Ureter (tissue), 1 donor: Measurements from ENCODE around the gene ERVH48-1. TPM values are rescaled to one million over a fixed set of nuclear protein-coding genes. Genes with fewer than 3 reads are reported as not detected.
A peak's percentile ranks its signal among the peaks of the same experiment; 100 is the strongest.
"Not testable (repeated sequence)": the region's sequence is repeated elsewhere in the genome, so short reads cannot be mapped to it uniquely, and the experiment has no call there.

ENCODE experiments used
- DNase-seq: peaks from one replicate; pipeline ENCODE4 v3.0.0-alpha.2; 2020; ENCODE audit warnings: low spot score
- total RNA-seq: library from RNA; stranded (reverse); gene quantifications from one replicate; pipeline ENCODE4 v1.2.4, GENCODE V29; 2023
- donor health status: DM: yes; HTN: yes; CAD: no.

ERVH48-1 gene
- total RNA-seq, 1 donor from 2014 or later, result not detected

DNA sequence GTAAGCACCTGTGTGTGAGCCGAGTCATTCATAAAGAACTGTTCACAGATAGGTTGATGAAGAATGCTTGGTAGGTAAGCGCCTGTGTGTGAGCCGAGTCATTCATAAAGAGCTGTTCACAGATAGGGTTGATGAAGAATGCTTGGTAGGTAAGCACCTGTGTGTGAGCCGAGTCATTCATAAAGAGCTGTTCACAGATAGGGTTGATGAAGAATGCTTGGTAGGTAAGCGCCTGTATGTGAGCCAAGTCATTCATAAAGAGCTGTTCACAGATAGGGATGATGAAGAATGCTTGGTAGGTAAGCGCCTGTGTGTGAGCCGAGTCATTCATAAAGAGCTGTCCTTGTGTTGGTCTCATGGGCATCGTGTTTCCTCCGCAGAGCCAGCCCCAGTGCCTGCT, 16.9 kb downstream of the ERVH48-1 start:
- DNase-seq, result not testable (repeated sequence)

DNA sequence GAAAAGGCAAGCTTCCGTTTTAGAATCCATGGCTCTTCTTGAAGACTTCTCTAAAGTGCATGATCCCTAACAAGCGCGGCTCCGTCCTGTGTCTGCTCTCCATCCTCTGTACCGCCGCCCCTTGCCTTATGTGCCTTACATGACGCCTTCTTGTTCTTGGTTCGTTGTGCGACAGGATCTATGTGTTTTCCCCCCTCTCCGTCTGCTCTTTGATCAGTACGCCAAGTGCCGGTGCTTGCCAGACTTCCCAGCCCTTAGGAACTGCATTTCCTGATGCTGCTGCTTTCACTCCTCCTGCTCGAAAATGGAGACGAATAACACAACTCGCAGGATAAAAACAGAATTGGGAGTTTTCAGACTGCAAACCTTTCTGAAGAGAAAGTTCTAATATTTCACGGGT, 19.2 kb downstream of the ERVH48-1 start:
- no peak for DNase-seq

DNA sequence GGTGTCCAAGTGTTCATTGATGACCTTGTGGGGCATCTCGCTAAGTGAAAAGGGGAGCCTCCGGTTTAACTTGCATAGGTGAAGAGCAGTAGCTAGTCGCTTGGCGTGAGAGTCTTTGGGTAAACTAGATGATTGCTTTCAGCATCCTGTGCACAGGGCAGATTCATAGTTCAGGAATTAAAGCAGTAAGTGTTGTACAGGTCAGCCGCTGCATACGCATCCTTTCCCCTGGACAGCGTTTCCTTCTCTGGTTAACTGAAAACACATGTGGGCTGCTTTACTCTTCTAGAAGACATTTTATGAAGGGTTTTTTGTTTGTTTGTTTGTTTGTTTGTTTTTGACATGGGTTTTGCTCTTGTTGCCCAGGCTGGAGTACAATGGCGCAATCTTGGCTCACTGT, 20.2 kb downstream of the ERVH48-1 start:
- DNase-seq, result no peak

DNA sequence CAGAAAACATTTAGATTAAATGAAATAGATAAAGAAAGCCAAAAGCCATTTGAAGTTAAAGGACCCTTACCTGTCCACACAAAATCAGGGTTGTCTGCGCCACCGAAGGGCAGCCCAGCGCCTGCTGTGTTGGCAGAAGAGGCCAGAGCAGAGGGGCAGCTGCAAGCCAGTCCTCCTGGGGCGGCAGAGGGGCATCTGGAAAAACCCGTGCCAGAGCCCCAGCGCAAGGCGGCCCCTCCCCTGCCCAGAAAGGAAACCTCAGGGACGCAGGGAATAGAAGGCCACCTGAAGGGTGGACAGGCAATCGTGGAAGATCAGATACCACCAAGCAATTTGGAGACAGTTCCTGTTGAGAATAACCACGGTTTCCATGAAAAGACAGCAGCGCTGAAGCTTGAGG, 21.6 kb downstream of the ERVH48-1 start:
- DNase-seq, result no peak

DNA sequence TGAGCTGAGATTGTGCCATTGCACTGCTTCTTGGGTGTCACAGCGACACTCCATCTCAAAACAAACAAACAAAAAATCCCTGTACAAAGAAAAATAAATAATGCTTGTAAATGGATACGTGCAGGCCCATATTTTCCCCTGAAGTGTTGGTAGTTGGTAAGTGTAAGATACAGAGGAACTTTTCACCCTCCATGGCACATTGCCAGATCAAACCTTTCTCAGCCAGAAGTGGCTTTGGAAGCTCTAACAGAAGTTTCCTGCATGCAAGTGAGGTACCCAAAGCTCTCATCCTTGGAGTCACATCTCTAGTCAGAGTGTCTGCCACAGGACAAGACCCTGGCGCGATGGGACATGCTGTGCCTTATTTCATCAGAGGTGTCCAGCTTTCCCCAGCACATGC, 25.0 kb downstream of the ERVH48-1 start:
- no peak for DNase-seq

DNA sequence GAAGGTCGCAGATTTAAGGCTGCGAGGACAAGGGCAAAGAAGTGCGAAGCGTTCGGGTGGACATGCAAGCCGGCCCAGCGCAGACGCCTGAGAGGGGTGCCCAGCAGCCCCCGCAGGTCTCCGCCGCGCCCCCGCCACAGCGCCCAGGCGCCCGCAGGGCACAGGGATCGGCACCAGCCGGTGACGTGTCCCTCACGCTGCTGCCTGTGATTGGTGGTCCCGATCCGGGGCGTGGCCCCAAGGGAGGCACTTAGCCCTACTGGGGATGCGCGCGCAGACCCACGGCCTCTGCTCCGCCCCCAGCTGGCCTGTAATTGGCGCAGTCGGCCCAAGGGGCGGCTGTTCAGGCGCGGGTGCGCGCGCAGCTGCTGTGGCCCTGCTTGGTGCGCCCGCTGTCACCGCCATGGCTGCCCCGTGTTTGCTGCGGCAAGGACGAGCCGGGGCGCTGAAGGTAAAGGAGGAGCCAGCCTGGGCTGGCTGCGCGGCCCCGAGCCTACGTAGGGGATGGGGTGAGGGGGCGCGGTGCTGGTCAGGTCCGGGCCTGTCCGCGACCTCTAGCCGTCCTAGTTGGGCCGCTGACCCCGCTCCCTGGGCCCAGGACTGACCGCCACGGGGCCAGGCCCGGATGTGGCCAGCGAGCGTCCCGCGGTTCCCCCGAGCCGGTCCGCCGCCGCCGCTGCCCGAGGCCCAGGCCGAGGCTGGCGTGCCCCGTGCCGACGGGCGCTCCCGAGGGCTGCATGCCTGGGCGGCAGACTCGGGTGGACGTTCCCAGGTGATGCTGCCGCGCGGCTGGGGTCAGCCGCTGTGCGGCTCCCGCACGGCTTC, 32.3 kb downstream of the ERVH48-1 start, which contains the start of gene NDUFV3:
Gene NDUFV3, plus strand, starts transcription at position 379 of the 825 bp plus-strand sequence. Its CDS starts 25 bp downstream, at position 404.
- DNase-seq, result peak; percentile 100

DNA sequence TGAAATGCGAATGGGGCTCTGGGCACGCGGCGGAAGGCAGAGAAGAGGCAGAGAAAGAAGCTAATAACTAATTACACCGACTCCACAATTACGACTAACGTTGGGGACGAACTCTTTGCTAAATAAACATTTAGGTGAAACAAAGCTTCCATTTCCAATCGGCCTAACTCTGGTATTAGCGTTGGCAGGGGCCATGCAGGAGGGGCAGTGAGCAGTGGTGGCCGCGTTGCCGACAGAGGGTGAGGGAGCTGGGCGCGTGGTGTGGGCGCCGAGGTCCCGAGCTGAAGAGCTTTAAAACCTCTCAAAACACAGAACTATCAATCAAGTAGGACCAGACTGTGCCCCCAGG, 32.9 kb downstream of the ERVH48-1 start:
- DNase-seq, result no peak

DNA sequence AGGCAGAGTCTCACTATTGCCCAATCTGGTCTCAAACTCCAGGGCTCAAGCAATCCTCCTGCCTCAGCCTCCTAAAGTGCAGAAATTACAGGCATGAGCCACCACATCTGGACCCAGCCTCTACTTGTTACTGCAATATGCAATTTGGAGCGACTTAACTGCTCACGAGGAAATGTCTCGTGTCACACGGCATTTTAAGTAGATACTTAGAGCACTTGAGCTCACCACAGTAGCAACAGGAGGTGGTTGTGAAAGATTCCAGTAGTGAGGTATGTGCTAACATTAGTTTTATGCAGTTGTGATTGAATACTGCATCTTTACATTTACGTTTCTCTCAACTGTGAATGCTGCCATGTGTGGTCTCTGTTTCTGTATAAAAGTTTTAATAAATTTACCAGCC, 38.1 kb downstream of the ERVH48-1 start:
- no peak for DNase-seq

DNA sequence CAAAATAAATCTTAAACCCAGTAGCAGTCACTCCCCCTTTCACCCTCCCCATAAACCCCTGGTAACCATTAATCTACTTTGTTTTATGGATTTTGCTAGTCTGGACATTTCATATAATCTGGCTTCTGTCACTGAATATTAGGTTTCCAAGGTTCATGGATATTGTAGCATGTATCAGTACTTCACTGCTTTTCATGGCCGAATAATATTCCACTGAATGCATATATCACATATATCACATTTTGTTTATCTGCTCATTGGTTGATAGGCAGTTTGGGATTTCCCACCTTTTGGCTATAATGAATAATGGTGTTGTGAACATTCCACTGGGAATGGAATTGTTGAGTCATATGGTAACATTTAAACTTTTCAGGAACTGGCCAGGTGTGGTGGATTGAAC, 41.5 kb downstream of the ERVH48-1 start:
- no peak for DNase-seq

DNA sequence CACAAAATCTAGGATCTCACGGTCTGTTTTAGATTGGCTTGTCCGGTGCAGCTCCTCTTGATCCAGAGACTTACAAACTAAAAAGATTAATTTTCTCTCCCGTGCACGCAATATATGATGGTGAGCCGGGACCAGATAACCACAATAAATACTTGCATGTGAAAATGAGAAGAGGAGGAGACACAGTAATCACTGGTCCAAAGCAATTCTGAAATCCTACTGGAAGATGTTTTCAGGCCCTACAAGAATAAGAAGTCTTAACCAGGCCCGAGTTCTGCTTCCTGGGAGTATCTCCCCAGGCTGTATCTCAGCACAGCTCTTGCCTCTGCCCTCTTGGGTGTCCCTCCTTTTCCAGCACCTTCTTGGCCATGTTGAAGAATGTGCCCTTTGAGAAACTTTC, 45.1 kb downstream of the ERVH48-1 start:
- no peak for DNase-seq

DNA sequence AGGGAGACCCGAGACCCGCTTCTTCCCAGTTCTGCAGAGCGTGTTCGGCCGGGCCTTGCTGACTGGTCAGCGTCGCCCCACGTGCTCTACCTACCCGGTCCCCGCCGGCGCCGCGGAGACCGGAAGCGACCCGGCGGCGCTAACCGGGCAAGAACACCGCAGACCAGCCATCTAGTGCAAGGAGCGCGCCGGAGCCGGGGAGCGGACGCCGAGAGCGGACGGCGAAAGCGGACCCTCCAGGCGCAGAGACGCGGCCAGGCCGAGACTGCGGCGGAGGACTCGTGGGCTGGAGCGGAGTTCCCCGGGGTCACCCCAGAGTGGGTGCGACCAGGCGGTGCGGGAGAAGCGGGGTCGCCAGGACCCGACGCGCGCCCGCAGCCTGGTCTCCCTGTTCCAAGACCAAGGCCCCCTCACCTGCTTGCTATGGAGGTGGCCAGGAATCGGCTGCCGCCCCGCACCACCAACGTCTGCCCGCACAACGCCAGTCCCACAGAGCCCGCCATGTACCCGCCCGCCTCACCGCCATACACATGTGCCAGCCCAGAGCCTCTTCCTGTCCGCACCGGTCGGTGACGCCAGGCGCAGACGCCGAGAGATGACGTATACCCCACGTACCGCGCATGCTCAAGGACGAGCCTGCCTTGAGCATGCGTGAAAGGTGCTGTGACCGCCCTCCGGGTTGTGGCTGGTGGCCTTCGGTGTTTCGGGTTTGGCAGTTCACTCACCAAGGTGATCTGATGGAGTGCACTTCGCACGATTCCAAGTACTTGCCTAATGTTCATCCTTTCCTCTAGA, 46.2 kb downstream of the ERVH48-1 start, which contains the start of gene WDR4:
Gene WDR4, minus strand, starts transcription at position 547 of the 795 bp plus-strand sequence. Its CDS starts 44 bp downstream, at position 503.
- DNase-seq, result peak; percentile 99

DNA sequence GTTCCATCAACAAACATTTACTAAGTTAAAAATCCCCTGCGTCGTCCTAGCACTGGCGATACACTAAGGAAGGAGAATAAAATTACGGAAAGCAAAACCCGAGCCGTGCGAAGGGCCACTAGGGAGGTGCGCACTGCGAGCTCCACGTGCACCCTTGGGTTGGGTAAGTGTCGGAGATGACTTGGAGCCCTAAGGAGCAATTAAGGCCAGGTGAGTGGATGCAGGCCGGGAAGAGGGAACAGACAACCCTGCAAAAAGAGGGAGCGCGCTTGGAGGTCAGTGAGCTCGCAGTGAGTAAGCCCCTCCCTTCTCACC, 46.8 kb downstream of the ERVH48-1 start:
- DNase-seq, result no peak

DNA sequence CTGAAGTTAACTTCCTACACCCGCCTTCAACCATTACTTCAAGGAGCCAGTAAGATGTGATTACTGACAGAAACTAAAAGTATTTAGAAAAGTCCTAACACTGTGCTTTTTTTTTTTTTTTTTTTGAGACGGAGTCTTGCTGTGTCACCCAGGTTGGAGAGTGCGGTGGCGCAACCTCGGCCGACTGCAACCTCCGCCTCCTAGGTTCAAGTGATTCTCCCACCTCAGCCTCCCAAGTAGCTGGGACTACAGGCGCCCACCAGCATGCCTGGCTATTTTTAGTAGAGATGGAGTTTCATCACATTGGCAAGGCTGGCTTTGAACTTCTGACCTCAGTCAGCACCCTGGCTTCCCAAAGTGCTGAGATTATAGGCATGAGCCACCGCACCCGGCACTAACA, 49.6 kb downstream of the ERVH48-1 start:
- not testable (repeated sequence) for DNase-seq

DNA sequence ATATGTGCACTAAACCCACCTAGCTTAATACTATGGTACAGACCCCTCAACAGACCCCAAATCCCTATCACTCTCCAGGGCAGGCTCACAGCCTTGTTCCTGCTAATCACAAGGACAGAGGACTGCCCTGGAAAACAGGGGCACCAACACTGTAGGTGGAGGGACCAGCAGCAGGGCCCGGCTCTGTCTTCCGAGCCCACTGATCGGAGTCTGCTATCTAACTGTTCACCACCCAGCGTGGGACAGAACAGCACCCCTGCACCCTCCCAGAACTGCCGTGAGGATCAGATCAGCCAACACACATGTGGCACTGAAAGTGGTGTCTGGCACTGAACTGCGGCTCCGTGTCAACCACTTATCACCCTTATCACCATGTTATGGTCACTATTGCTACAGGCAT, 52.3 kb downstream of the ERVH48-1 start:
- no peak for DNase-seq

DNA sequence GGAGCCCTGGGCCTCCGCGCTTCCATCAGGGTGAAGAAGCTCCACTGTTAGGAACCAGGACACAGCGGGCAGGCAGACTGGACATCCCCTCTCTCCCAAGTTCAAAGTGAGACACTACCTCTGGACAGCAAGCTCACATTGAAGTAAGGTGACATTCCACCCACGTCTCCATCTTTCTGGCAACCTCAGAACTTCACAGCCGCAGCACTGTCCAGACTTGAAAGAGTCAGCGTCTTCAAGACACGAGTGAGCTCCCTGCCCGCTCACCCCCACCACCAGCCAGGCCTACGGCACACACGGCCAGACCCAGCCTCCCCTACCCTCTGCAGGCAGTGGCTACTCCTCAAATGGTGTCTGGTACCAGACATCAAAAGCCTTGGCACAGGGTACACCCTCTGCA, 57.2 kb downstream of the ERVH48-1 start:
- no peak for DNase-seq

Other genes with a start within 250 kb of the ERVH48-1 start
- 35.3 TPM for gene WDR4, start 46.1 kb downstream of the ERVH48-1 start, total RNA-seq
- 33.9 TPM for gene NDUFV3, start 32.3 kb downstream of the ERVH48-1 start, total RNA-seq
- 34.5 TPM for gene PKNOX1, start 48.9 kb upstream of the ERVH48-1 start, total RNA-seq
- 65.8 TPM for gene CBS, start 150.2 kb upstream of the ERVH48-1 start, total RNA-seq
- gene U2AF1, start 181.9 kb upstream of the ERVH48-1 start, total RNA-seq, result 42.1 TPM
- gene CRYAA, start 243.4 kb upstream of the ERVH48-1 start, total RNA-seq, result not detected